Karpas-422 (cell line): ENCODE results near the gene TMEM272. TPM values are rescaled to one million over a fixed set of nuclear protein-coding genes. Genes with fewer than 3 reads are reported as not detected.

Source experiments
- DNase-seq: peaks from one replicate; pipeline ENCODE4 v3.0.0-alpha.2; 2015
- H2AFZ ChIP-seq: fragments of 200-600 bp; sonication (generic); 2 replicates; pipeline ENCODE4 v1.6.1; 2014; ENCODE audit warnings: antibody characterized with exemption, low read length, mixed read lengths
- H3K27ac ChIP-seq: fragments of 200-600 bp; sonication (generic); 2 replicates; pipeline ENCODE4 v1.5.1; 2014; ENCODE audit warnings: mild to moderate bottlenecking, low read length, moderate library complexity
- H3K27me3 ChIP-seq: fragments of 200-600 bp; sonication (generic); 2 replicates; pipeline ENCODE4 v1.6.1; 2014; ENCODE audit warnings: low read length, mixed read lengths
- H3K36me3 ChIP-seq: fragments of 200-600 bp; sonication (generic); 2 replicates; pipeline ENCODE4 v1.6.1; 2014; ENCODE audit warnings: low read length, mixed read lengths; ENCODE audit not compliant: insufficient read depth
- H3K4me1 ChIP-seq: fragments of 200-600 bp; sonication (generic); 2 replicates; pipeline ENCODE4 v1.6.1; 2014; ENCODE audit warnings: mild to moderate bottlenecking, low read length, mixed read lengths
- H3K4me2 ChIP-seq: fragments of 200-600 bp; sonication (generic); 2 replicates; pipeline ENCODE4 v1.6.1; 2014; ENCODE audit warnings: low read length, low read depth, mild to moderate bottlenecking; ENCODE audit not compliant: poor library complexity, severe bottlenecking
- H3K4me3 ChIP-seq: fragments of 200-600 bp; sonication (generic); 2 replicates; pipeline ENCODE4 v1.5.1; 2014; ENCODE audit warnings: mild to moderate bottlenecking, antibody characterized with exemption, low read length, mixed read lengths
- H3K79me2 ChIP-seq: fragments of 200-600 bp; sonication (generic); 2 replicates; pipeline ENCODE4 v1.6.1; 2014; ENCODE audit warnings: mild to moderate bottlenecking, low read length, mixed read lengths
- H3K9ac ChIP-seq: fragments of 200-600 bp; sonication (generic); 2 replicates; pipeline ENCODE4 v1.6.0; 2014; ENCODE audit warnings: low read length
- H3K9me2 ChIP-seq: fragments of 200-600 bp; sonication (generic), shearing (Covaris generic); replicated peaks from 2 replicates; pipeline ENCODE4 v1.6.0; 2014; ENCODE audit warnings: mild to moderate bottlenecking, low read length, moderate library complexity; ENCODE audit not compliant: insufficient read depth
- H3K9me3 ChIP-seq: fragments of 300-700, 200-600 bp; sonication (generic); 2 replicates; pipeline ENCODE4 v1.6.1; 2014; ENCODE audit warnings: low read length, mixed read lengths
- H4K20me1 ChIP-seq: fragments of 200-600 bp; sonication (generic); 2 replicates; pipeline ENCODE4 v1.6.1; 2014; ENCODE audit warnings: mild to moderate bottlenecking, antibody characterized with exemption, low read length, low read depth; ENCODE audit not compliant: insufficient read depth
- total RNA-seq: library from RNA; depleted of rRNA; stranded (reverse); fragments of >200 nt; shearing (Covaris generic); gene quantifications from 2 replicates; pipeline ENCODE4 v1.2.3, GENCODE V29; 2014; ENCODE audit warnings: low replicate concordance

TMEM272 gene
- total RNA-seq, 1 experiment from 2014 or later: 0.15 TPM

DNA sequence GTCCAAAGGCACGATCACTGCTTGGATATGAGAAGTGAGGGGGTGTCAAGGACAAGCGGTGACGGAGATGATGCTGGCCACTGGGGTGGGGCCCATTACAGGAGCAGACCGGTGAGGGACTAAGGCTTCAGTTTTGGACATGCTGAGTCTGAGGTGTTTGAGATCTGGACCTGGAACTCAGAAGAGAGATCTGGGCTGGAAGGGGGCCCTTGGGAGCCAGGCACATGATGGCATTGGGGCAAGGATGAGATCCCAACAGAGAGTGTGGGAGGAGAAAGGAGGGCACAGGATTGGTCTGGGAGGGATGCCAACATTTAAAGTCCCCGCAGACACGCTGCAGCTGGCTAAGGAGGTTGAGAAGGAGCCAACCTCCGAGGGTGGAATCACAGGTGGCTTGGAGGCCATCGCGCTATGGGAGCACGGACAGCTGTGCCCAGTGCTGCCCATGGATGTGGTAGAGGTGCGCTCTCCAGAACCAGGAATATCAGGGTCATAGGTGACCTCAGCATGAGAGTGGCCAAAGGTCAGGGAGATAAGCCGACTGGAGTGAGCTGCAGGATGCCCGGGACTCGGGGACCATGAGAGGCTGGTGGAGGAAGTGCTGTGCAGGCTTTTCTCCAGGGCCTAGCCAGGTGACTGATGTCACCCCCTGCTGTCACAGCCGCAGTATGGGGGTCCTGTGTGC, 62.8 kb downstream of the TMEM272 start:
- Histone ChIP-seq H3K4me3 (no peak overlapping the region), H4K20me1 (0 out of 2 replicates have a peak, but pooled peaks cover 3% of the 10 kb centered on the region), H3K4me1 (peaks cover 5% of the 10 kb centered on the region; the same call in 1 of the 2 replicates), H3K9me2 (no peaks in the 10 kb centered on the region), H2AFZ (no peak overlapping the region), H3K27ac (no peak overlapping the region), H3K79me2 (no peaks in the 10 kb centered on the region), H3K4me2 (no peak overlapping the region), H3K9ac (no peak overlapping the region), H3K27me3 (no peaks in the 10 kb centered on the region), H3K9me3 (no peaks in the 10 kb centered on the region), H3K36me3 (no peaks in the 10 kb centered on the region)
- no peak for DNase-seq

DNA sequence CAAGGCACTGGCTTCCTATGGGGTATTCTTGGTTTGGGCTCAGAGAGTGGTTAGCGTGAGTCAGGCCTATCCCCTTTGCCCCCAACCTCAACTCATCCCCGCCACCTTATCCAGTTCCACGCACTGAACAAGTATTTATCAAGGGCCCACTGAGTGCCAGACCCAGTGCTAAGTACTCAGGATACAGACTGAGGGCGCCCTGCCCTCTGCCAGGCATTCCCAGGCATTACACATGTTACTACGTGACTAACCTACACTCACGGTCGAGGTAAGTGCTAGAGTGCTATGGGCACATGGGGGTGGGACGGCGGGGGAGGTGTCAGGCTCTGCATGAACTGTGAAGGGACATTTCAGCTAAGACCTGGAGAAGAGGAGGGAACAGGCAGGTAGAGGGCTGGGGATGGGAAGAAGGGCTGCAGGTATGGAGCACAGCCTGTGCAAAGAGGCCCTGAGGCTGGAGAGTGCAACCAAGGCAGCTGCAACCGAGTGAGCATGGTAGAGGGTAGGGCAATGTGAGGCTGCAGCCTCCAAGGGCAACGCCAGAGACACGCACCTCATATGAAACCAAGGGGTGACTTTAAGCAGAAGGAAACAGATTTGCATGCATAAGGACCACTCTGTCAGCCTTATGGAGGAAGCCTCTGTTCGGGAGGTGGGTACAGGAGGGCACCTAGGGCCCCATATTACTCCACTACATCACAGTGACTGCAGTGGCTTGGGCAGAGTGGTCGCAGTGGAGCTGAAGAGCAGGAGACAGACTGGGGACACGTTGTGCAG, 63.5 kb downstream of the TMEM272 start:
- Histone ChIP-seq H2AFZ (no peak overlapping the region), H3K9me2 (no peaks in the 10 kb centered on the region), H3K27me3 (no peaks in the 10 kb centered on the region), H3K36me3 (no peaks in the 10 kb centered on the region), H3K27ac (no peak overlapping the region), H3K4me2 (no peak overlapping the region), H3K9ac (no peak overlapping the region), H3K4me3 (no peak overlapping the region), H4K20me1 (0 out of 2 replicates have a peak, but pooled peaks cover 3% of the 10 kb centered on the region), H3K79me2 (no peaks in the 10 kb centered on the region), H3K9me3 (no peaks in the 10 kb centered on the region), H3K4me1 (peaks cover 5% of the 10 kb centered on the region; the same call in 1 of the 2 replicates)
- peak; percentile 59 for DNase-seq

DNA sequence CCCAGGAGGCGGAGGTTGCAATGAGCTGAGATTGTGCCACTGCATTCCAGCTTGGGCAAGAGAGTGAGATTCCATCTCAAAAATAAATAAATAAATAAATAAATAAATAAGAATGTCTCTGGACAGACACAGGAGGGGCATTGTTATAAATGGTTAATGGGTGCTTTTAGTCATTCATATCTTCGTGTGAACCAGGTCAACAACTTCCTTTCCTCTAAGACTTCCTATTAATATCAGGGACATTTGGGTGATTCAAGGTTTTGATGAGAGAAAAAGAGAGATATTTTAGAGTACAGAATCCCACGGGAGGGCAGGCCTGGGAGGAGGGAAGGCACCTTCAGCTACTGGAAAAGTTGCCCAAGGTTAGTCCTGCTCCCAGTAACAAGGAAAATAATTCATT, 64.9 kb downstream of the TMEM272 start:
- Histone ChIP-seq H3K27ac (no peak overlapping the region), H3K9me3 (no peaks in the 10 kb centered on the region), H3K79me2 (no peaks in the 10 kb centered on the region), H3K4me2 (no peak overlapping the region), H4K20me1 (0 out of 2 replicates have a peak, but pooled peaks cover 3% of the 10 kb centered on the region), H3K27me3 (no peaks in the 10 kb centered on the region), H2AFZ (no peak overlapping the region), H3K9me2 (no peaks in the 10 kb centered on the region), H3K4me1 (peaks cover 5% of the 10 kb centered on the region; the same call in 1 of the 2 replicates), H3K9ac (no peak overlapping the region), H3K4me3 (no peak overlapping the region), H3K36me3 (no peaks in the 10 kb centered on the region)
- no peak for DNase-seq

DNA sequence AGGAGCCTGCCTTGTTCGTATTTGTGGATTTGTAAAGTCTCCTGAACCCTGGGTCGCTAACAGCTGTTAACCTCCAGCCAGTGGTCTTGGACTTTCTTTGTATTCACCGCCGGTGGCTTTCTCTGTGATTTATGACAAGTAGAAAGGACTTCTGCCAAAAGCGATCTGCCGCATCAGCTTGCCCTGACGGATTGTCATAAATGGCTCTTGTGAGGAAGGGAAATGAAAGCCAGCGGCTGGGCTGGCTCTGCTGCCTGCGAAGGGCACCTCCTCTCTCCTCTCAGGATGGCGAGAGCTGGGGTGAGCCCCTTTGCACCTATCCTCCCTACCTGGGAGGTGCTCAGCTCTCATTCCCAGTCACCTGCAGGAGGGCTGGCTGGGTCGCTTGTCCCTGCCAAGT, 66.6 kb downstream of the TMEM272 start:
- H3K27me3 ChIP-seq: no peaks in the 10 kb centered on the region
- H3K9ac ChIP-seq: no peak overlapping the region
- no peaks in the 10 kb centered on the region for H3K36me3 ChIP-seq
- no peak for DNase-seq
- H3K4me3 ChIP-seq: no peak overlapping the region
- H3K4me2 ChIP-seq: no peak overlapping the region
- H2AFZ ChIP-seq: no peak overlapping the region
- no peak overlapping the region for H3K27ac ChIP-seq
- H3K9me3 ChIP-seq: no peaks in the 10 kb centered on the region
- no peaks in the 10 kb centered on the region for H3K79me2 ChIP-seq
- H4K20me1 ChIP-seq: 0 out of 2 replicates have a peak, but pooled peaks cover 3% of the 10 kb centered on the region
- H3K4me1 ChIP-seq: peaks cover 5% of the 10 kb centered on the region; the same call in 1 of the 2 replicates
- no peaks in the 10 kb centered on the region for H3K9me2 ChIP-seq

DNA sequence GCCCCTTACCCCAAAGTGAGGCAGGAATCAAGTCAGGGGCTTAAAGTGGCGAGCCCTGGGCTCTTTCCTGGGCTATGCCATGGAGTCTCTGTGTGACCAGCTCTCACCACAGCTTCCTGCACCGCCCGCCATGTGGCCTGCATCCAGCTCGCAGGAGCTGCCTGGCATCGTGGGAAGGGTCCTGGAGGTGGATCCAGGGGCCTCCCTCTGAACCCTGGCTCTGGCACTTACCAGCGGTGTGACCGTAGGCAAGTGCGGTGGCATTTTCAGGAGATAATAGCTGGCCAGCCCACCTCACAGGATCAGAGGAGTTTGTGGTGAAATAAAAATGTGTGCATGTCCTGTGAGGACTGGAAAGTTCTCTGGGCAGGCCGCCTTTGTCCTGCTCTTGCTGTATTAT, 67.1 kb downstream of the TMEM272 start:
- no peak overlapping the region for H3K27ac ChIP-seq
- H3K9ac ChIP-seq: no peak overlapping the region
- no peak for DNase-seq
- H4K20me1 ChIP-seq: 0 out of 2 replicates have a peak, but pooled peaks cover 3% of the 10 kb centered on the region
- H2AFZ ChIP-seq: no peak overlapping the region
- peaks cover 5% of the 10 kb centered on the region; the same call in 1 of the 2 replicates for H3K4me1 ChIP-seq
- H3K4me2 ChIP-seq: no peak overlapping the region
- no peak overlapping the region for H3K4me3 ChIP-seq
- H3K36me3 ChIP-seq: no peaks in the 10 kb centered on the region
- no peaks in the 10 kb centered on the region for H3K27me3 ChIP-seq
- H3K9me2 ChIP-seq: no peaks in the 10 kb centered on the region
- no peaks in the 10 kb centered on the region for H3K9me3 ChIP-seq
- no peaks in the 10 kb centered on the region for H3K79me2 ChIP-seq

DNA sequence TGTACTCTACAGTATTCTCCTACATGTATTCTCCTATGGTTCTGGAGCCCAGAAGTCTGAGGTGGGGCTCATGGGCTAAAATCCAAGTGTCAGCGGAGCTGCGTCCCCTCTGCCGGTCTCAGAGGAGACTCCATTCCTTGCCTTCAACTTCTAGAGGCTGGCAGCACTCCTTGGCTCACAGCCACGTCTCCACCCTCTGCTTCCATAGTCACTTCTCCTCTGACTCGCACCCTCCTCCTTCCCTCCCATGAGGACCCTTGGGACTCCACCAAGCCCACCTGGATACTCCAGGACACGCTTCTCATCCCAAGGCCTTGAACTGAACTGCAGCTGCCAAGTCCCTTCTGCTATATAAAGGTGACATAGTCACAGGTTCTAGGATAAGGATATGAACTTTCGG, 68.8 kb downstream of the TMEM272 start:
- H3K27me3 ChIP-seq: no peaks in the 10 kb centered on the region

DNA sequence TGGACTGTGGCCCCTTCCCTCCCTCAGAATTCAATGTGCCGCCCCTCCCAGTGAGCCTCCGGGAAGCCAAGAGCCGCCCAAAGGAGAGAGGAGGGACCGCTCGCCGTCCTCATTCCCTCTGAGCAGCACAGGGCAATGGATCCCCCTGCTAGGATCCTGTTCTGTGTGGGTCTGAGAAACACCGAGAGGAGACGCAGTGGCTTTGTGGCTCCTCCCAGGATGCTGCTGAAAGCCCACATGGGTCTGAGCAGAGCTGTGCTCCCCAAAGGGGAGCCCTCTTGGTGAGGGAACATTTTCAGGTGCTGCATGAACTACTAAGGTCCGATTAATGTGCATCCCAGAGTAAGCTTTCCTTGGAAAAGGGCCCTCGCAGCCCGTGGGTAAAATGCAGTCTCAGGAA, 71.5 kb downstream of the TMEM272 start:
- Histone ChIP-seq H2AFZ (no peak overlapping the region), H3K27ac (no peak overlapping the region), H3K4me1 (no peaks in the 10 kb centered on the region), H3K4me2 (no peak overlapping the region), H3K9ac (no peak overlapping the region), H3K79me2 (no peaks in the 10 kb centered on the region), H3K9me2 (no peaks in the 10 kb centered on the region), H3K27me3 (no peaks in the 10 kb centered on the region), H3K9me3 (no peaks in the 10 kb centered on the region), H4K20me1 (no peaks in the 10 kb centered on the region), H3K4me3 (no peak overlapping the region), H3K36me3 (no peaks in the 10 kb centered on the region)
- DNase-seq: no peak

More for the DNA sequence above, 68.8 kb downstream of the TMEM272 start:
- H3K79me2 ChIP-seq: no peaks in the 10 kb centered on the region
- no peaks in the 10 kb centered on the region for H4K20me1 ChIP-seq
- H3K9me3 ChIP-seq: no peaks in the 10 kb centered on the region
- no peak overlapping the region for H3K9ac ChIP-seq
- no peaks in the 10 kb centered on the region for H3K9me2 ChIP-seq
- no peak overlapping the region for H3K27ac ChIP-seq
- no peak for DNase-seq
- no peak overlapping the region for H2AFZ ChIP-seq
- no peaks in the 10 kb centered on the region for H3K4me1 ChIP-seq
- H3K36me3 ChIP-seq: no peaks in the 10 kb centered on the region
- H3K4me2 ChIP-seq: no peak overlapping the region
- no peak overlapping the region for H3K4me3 ChIP-seq

DNA sequence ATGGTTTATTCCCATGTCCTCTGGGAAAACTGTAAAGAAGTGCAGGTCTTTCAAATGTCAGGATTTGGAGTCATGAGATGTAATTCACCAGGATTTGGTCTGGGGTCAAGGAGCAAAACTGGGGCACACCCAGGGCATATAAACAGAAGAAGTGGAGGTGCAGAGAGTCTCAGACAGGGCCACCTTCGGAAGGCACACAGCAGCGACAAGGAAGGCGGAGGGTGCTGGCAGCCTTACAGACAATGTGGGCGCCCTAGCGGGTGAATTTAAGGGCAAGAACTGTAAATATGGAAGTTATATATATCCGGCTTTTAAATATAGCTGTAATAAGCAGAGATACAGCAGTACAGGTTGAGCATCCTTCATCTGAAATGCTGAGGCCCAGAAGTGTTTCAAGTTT, 72.2 kb downstream of the TMEM272 start:
- H3K9me2 ChIP-seq: no peaks in the 10 kb centered on the region
- H3K9ac ChIP-seq: no peak overlapping the region
- H3K4me2 ChIP-seq: no peak overlapping the region
- no peak for DNase-seq
- H3K27me3 ChIP-seq: no peaks in the 10 kb centered on the region
- no peak overlapping the region for H3K27ac ChIP-seq
- no peak overlapping the region for H3K4me3 ChIP-seq
- no peak overlapping the region for H2AFZ ChIP-seq
- no peaks in the 10 kb centered on the region for H3K4me1 ChIP-seq
- H3K36me3 ChIP-seq: no peaks in the 10 kb centered on the region
- no peaks in the 10 kb centered on the region for H3K79me2 ChIP-seq
- H3K9me3 ChIP-seq: no peaks in the 10 kb centered on the region
- H4K20me1 ChIP-seq: no peaks in the 10 kb centered on the region
